HG02571 (cell line): ENCODE measurements around the gene CORO2B.

Source experiments
- ATAC-seq: cut with Tn5 transposase; IDR thresholded peaks from one replicate; pipeline ENCODE4 v1.9.1; 2021; ENCODE audit warnings: mild to moderate bottlenecking, moderate library complexity; ENCODE audit not compliant: unreplicated experiment

CORO2B gene

DNA sequence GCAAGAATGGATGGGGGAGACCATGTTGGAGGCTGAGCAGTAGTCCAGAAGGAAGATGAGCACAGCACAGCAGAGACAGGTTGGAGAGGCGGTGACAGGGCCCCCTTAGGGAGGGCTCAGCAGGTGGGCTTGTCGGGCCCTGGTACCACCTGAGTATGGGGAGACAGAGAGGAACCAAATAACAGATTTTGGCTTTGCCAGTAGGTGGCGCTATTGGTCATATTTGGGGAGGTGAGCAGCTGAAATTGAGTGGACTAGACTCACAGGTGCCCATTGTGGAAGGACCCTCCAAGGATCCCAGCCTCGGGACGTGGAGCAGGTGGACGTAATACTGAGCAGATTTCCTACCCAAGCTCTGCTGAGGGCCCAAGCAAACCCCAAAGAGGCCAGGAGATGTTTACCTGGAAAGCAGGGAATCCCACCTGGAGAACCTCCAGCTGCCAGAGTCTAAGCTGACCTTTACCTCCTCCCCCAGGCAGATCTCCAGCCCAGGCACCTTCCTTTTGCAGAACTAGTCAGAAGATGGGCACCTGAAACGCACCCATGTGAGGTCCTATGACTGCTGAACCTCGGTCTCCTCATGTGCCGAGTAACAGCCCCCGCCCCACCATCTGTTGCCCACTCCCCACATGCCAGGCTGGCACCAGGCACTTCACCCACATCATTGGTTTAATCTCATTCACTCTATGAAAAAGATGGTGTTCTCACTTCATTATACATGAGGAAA lies 24.6 kb upstream of the CORO2B start:
- no peak for ATAC-seq

DNA sequence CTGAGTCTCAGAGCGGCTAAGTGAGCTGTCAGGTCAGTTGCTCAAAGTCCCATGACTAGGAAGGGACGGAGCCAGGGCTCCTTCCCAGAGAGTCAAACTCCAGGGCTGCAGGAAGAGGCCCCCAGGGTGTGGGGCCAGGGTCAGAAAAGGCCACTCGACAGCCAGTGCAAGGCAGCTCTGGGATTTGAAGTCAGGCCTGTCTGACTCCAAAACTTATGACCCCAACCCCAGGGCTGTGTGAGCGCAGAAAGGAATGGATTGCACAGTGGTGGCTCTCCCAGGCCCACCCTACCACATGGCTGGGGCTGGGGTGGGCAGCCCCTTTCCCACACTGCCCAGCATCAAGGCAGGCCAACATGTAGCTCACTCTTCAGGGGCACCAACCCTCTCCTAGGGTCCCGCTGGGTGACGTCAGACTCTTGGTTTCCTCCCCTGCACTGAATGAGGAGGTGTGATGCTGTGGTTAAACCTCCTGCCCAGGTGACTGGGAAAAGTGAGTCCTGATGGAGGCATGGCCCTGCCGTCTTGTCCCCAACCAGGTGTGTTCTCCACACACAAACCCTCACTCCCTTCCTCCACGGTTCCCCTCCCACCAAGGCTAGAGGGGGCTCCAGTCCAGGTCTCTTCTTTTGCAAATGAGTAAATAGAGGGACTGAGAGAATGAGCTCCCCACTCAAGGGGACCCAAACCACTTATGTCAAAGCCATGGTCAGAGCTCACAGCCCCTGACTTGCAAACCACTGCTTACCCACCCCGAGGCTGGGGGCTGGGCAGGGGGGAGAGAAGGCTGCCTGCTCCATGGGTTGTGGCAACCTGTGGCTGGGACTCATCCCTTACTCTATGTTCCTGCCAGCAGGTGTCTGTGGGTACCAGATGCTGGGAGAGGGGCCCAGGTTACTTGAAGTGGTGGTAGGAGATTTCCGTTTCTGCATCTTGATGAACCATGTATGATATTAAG lies 23.8 kb upstream of the CORO2B start:
- no peak for ATAC-seq

DNA sequence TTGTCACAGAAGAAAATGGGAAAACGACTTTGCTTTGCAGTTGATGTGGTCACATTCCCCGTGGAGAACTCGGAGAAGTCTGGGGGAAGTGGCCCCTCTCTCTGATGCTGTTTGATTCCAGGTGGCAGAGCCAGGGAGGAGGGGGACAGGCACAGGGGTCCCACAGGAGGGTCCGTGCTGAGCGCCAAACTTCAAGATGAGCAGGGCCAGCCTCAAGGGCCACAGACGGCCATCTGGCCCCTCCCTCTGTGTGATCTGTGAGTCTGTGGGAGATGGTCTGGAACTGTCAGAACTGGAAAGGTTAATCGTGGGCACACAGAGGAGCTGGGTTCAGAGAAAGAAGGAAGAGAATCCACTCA lies 23.1 kb upstream of the CORO2B start:
- no peak for ATAC-seq

DNA sequence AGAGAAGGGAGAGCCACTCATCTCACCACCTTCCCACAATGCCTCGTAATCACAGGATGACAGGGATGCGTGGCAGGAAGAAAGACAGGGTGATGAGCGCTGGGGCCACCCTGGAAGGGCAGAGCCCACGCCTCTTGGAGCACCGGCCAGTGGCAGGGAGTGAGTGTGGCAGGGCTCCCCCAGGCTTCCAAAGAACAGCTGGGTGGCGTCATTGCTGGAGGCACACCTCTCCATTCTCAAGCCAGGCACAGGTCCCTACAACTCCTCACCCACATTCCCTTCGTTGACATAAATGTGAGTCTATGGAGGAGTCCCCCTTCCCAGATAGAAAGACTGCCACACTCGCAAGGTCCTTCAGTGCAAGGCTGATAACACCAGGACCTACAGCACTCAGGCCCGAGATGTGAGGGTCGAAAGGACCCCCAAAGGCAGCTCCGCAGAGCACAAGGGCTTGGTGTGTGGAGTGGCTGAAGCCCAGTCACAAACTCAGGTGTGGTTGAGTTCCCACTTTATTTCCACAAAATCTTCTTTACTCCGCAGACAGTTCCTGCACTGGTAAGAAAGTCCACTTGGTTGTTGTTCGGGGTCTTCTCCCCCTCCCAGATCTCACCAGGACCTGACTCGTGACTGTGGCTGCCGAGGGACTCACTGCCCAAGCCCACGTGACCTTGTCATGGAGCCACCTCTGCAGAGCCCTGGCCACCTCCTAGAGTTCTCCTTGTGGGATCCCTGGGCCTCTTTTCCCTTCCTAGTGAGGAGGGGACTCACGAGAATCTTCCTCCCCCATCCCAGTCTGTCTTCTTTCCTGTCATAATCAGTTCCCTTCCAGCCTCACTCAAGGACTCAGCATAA lies 22.4 kb upstream of the CORO2B start:
- no peak for ATAC-seq

DNA sequence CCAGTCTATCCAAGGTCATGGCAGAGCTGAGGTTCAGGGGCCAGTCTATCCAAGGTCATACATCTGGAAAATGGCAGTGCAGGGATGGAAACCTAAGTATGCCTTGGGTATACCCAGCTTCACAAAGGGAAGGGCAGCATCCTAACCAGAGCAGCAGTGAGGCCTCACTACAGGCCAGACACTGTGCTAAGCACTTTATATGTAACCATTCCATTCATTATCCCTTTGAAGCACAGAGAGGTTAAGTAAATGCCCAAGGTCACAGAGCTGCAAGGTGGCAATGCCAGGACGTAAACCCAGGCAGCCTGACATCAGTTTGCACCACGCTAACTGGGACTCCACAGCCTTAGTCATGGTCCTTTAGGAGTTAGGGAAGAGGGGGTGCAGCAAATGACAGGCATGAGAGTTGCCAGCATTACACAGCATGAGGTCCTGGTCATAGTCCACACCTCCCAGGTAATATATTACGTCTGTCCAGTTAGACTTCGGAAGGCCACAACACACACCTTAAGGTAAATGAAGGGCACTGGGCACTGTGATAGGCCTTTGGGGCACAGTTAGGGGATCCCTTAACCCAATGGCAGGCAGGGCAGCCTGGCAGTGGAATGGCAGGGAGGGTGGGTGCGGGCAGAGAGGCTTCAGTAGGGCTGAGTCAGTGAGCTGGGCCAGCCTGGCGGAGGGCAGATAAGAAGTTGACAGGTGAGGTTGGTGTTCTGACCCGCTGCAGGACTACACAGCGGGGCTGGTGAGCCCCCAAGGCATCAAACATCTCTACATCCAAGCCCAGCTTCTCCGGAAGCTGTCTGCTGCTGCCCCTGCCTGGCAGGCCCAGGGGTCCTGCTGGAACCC lies 21.1 kb upstream of the CORO2B start:
- no peak for ATAC-seq

DNA sequence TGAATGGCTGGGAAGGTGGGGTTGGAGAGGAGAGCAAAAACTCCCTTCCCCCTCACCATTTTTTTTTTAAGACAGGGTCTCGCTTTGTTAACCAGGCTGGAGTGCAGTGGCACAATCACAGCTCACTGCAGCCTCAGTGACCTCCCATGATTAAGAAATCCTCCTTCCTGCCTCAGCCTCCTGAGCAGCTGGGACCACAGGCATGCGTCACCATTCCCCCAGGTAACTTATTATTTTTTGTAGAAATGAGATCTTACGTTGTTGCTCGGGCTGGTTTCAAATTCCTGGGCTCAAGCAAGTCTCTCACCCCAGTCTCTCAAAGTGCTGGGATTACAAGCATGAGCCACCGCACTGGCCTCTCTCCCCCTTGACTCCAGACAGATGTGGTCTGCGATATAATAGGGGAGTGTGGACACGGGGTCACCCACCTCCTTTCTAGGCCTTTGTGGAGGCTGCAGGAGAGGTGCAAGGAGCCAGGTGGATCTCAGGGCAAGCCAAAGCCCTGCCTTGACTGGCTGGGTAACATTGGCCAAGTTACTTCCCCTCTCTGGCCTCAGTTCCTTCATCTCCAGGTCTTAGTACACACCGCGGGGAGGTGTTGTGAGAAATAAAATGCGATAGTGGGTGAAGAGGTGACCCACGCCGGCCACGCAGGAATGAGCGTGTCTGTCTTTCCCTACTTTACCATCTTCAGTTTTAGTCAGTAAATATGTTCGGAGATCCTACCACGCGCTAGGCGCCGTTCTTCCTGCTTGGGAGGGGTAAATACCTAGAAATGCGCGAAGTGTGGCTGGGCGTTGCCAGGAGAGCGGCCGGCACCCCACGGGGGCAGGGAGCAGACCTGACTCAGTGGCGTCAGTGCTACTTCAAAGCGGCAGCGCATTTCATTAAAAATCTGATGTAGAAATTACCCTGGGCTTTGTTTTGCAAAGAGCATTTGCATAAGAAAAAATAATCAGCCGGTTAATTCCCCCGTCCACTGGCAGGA lies 20.2 kb upstream of the CORO2B start:
- ATAC-seq: no peak

DNA sequence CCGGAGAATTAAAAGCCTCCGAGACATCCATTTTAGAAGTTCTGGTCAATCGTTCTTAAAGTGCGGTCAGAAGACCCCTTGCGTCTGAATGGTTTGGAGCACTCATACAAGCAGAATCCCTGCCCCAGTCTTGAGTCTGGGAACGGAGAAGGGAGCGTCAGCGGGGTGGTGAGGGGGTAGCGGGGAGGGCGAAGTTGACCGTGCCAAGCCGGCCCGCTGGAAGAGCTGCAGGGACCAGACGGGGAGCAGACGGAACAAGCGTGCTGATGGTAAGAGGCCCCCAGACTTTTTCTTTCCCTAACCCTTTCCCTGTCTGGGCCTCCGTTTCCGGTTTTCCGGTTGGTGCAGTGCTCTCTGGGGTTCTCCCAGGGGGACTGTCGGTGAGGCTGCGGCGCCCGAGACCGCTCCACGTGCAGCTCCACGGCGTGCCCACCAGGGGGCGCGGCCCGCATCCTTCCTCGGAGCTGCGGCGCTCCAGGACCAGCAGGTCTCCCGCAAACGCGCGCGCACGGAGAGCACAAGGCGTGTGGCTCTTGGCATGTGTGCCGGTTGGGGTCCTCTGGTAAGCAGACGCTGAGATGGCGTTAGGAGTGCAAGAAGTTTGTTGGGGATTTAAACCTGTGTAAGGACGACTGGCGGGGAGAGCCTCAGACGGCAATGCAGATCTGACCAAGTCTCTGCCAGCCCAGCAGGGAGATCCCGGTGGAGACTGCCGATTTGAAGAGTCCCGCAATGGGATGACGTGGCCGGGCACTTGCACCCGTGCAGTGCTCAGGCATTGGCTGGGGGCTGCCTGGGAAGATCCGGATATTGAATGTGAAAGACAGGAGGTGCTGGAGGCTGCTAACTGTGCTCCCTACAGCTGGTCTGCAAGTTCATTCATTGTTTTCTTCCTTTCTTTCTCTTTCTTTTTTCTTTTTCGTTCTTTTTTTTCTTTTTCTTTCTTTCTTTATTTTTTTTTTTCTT lies 19.2 kb upstream of the CORO2B start:
- ATAC-seq: no peak

DNA sequence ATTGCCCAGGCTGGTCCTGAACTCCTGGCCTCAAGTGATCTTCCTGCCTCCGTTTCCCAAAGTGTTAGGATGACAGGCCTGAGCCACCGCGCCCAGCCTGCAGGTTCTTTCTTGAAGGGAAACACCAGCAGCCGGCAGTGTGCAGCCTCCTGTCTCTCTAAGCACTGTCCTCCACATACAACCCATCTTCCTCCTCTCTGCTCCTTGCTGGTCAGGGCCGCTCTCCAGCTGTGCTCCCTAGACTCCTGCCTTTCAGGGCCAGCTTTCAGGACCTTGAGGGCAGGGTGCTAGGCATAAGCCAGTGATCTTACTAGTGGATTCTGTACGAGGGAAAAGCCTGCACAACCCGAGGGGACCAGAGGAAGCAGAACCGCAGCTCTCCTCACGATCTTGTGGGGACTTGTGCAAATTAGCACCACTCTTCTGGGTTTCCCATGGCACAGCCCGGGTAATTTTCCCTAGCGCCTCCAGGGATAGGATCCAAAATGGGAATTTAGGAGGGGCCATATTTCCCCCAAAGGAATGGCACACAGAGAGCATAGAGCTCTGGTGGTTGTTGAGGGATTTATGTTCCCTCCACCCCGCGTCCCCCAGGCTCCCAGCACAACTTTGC lies 18.2 kb upstream of the CORO2B start:
- no peak for ATAC-seq

DNA sequence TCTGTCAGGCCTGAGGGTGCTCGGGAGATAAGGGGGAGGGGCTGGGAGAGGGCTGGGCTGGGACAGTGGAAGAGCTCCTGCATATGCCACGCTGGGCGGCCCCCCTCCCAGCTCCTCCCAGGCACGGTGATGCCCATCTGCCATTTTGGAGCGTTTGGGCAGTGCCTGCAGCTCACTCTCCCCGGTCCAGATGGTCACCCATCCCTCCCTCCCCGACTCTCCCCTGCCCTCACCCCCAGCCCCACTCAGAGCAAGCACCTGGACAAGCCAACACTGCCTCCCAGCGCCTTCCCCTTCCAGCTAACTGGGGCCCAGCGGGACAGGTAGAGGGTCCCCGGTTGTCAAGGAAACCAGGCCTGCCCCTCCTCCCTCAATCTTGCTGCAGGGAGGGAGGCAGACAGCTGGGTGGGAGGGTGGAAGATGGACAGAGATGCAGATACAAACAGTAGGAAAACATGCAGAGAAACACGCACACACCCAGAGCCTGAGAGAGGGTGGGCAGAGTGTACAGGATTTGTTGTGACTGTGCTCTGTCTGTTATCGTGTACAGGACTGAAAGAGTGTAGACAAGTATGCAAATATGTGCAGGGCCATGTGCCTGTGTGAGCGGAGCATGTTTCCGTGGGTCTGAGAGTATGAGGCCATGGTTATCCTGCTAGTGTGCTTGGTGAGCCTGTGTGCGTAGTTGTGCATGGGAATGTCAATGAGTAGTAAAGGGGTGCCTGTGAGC lies 17.5 kb upstream of the CORO2B start:
- ATAC-seq: no peak

DNA sequence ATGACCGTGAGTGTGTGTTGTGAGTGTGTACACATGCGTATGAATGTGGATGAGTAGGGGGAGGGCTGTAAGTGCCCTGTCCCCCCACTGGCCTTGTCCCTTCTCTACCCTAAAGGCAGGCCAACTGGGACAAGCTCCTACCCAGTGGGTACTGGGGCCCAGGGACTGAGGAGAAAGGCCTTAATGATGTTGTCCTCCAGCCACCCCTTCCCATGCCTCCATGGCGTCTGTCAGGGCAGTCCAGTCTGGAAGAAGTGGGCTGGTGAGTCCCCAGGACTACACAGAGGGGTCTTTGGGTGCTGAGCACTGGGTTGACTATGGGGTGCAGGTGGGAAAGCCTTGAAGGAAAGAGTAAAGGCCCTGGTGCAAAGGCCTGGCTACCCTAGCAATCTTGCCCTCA lies 16.9 kb upstream of the CORO2B start:
- ATAC-seq: no peak

DNA sequence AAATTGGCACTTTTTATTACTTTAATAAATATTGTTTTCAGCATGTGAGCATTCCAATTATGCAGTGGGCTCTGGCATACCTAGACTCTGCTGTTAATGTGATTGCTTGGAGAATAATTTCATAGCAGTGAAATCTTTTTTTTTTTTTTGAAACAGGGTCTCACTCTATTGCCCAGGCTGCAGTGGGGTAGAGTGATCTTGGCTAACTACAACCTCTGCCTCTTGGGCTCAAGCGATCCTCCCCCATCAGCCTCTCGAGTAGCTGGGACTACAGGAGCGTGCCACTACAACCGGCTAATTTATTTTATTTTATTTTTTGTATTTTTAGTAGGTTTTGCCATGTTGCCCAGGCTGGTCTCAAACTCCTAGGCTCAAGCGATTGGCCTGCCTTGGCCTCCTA lies 14.6 kb upstream of the CORO2B start:
- no peak for ATAC-seq

DNA sequence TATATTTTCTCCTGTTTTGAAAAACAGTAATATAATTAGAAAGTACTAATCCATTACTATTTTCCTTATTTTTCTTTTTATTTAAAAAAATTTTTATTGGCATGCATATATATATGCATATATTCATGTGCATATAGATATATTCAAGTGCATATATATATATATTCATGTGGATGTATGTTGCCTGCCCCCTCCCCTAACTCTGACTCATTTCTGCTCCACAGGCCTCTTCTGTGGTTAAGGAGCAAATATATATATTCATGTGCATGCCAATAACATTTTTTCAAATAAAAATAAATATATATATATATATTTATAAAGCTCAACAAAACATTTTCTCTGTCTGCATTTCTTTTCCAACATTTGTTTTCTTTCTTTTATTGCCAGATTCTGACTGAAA lies 13.6 kb upstream of the CORO2B start:
- no peak for ATAC-seq

DNA sequence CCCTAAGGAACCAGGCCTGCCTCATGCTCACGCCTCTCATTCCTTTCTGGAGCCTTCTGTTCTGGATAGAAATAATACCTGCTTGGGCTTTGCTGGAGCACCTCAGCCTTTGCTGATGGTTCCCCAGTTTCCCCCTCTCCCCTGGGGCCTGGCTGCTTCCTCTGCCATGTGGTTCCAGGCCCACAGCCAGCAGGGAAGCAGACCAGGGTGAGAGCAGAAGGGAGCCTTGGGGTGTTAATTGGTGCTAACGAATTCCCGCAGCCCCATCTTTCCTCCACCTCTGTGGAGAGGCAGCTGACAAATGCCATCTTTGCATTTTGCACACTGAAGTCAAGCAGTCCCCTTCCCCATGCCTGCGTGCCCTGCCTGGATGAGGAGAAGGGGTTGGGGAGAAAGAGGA lies 13.1 kb upstream of the CORO2B start:
- ATAC-seq: no peak

DNA sequence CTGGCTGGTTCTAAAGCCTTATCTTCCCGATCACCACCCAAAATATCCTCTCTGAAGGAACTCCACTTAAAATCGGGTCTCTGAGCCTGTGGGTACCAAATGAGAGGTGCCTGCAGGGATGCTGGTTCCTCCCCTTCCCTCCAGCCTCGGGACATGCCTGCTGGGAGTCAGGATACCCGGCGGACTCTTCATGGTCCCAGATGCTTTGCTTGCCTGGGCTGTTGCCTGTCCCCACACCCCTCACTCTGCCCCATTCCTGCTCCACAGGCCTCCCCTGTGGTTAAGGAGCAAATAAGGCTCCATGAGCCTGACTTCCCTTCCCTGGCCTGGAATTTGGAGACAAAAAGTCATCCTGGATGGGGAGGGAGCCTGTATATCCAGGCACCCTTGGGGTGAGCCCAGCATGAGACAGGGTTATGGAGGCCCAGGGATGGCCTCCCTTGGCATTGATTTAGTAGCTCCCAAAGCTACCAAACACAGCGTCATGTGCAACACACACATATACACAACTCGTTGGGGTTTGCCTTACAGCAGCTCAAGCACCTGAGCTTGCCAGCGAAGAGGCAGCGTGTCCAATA lies 12.3 kb upstream of the CORO2B start:
- no peak for ATAC-seq

DNA sequence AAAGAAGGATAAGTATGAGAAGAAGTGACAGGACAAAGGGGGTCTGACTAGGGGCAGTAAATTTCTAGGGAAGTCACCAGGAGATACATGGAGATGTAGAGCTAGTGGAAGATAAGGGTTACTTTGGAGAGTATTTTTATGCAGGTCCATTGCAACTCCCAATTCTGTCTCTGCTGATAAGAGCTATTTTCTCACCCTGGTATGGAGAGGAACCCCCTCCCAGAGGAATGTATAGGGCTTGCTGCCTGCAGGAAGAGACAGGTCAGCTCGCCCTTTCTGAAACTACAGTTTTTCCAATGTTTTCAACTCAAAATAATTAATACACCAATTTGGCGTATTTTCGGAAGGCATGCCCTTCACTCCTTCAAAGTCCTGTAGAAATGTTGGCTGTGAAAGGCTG lies 11.4 kb upstream of the CORO2B start:
- no peak for ATAC-seq

DNA sequence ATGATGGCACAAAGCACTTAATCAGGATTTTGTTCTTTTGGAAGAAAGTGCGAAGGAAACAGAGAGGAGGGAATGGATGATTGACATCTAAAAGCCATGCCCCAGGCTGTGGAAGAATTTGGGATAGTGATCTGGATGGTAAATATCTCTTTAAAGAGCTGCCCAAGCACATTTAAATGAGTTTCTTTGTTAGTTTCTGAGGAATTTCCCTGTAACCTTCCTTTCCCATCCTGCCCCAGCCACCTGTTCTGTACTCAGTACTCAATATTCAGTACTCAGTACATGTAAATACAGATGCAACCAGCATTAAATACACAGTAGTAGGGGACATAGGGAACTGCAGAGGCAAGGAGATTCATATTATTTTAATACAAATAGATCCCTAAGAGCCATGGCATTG lies 7.8 kb upstream of the CORO2B start:
- ATAC-seq: no peak

DNA sequence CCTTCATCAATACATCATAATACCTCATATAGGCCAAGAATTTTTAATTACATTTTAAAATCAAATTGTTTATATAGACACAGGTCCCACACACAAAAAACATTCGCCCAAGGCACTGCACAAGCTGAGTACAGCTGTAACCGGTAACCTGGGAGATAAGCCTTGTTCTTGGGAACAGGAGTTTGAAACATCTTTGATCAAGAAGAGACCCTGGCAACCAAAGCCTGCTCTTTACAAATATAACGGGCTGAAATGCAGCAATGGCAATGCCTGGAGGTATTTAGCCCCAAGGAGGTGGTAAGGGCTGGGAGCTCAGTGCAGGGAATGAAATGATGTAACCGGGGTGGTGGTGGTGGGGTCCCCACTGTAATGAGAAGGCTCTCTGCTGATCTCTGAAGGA lies 7.2 kb upstream of the CORO2B start:
- ATAC-seq: no peak
